ENCODE results near the gene CYP4A11. TPM values are rescaled to one million over a fixed set of nuclear protein-coding genes. Genes with fewer than 3 reads are reported as not detected.
"Not testable (repeated sequence)": the region's sequence is repeated elsewhere in the genome, so short reads cannot be mapped to it uniquely, and the experiment has no call there.

Gene CYP4A11
- total and polyA plus RNA-seq, 3 donors from 2014 or later = 0.16 TPM; not detected in 2

DNA sequence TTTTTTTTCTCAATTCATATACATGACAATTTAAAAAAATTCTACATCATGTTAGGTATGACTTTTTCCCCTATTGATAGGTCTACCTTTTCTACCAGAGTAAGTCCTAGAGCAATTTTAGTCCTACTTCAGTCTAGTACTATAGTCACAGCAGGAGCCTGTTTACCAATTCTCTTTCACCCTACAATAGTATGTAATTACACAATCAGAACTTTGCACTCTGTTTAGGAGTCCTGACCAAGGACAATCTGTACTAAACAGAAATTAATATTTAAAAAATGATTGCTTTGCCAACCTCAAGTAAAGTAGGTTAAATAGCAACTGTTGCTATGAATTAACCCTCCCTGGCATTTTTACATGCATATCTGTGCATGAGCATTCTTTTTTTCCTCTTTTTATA lies 810 bp upstream of the CYP4A11 start:
- no peak for TF ChIP-seq CTCF (IDR thresholded peaks at IDR 0.05)
- no peak for TF ChIP-seq POLR2A (IDR thresholded peaks at IDR 0.05)
- intact Hi-C loops (cut with DNase I; ENCODE audit: low total_unique reads) = no loop called here
- Histone ChIP-seq H3K27ac (no peak overlapping the region), H3K4me3 (no peak overlapping the region), H3K36me3 (ENCODE audit: low read depth, missing control alignments) (no peaks in the 10 kb centered on the region), H3K9me3 (no peaks in the 10 kb centered on the region), H3K27me3 (no peaks in the 10 kb centered on the region), H3K4me1 (no peaks in the 10 kb centered on the region)
- no peak for DNase-seq

DNA sequence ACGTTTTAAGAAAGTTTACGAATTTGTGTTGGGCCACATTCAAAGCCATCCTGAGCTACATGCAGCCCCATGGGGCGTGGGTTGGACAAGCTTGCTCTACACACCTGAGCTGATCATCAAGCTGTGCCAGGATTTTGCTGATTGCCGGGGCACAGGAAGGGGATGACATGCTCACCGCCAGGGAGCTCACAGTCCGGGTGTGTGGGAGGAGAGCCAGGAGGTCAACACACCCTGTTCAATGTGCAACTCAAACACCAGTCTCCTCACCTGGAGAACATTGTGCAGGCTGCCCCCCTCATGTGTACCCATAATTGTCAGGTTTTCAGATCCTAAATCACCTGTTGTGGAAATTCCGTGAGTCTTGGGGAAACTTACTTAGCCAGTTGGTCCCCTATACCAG lies 969 bp downstream of the CYP4A11 start:
- intact Hi-C loops (cut with DNase I; ENCODE audit: low total_unique reads) = no loop called here
- DNase-seq = no peak
- no peaks in the 10 kb centered on the region for H3K4me1 ChIP-seq
- 70 to 87% methylated on average over 7 of the region's 7 CpGs for WGBS, 2 donors
- no peaks in the 10 kb centered on the region for H3K9me3 ChIP-seq
- H3K4me3 ChIP-seq = no peak overlapping the region
- H3K27ac ChIP-seq = no peak overlapping the region
- no peaks in the 10 kb centered on the region for H3K36me3 ChIP-seq (ENCODE audit: low read depth, missing control alignments)
- no peaks in the 10 kb centered on the region for H3K27me3 ChIP-seq
- TF ChIP-seq POLR2A (IDR thresholded peaks at IDR 0.05) = no peak
- no peak for TF ChIP-seq CTCF (IDR thresholded peaks at IDR 0.05)

DNA sequence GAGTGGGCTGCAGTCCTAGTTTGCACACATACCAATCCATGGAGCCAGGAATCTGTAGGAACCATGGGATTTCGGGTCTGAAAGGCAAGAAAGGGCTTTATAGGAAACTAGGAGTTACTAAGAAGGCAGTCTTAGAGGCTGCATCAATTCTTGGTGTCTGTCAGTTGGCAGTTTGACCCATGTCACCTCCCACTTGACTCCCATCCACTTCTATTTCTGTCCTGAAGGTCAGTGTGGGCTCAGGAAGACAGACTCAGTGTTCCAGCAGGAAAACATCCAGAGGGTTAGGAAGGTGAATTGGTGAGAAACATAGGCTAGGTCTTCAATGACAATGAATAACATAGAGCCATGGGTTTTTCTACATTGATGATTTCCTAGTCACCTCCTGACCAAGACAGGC lies 4.0 kb downstream of the CYP4A11 start:
- H3K36me3 ChIP-seq (ENCODE audit: low read depth, missing control alignments) = no peaks in the 10 kb centered on the region
- no peak overlapping the region for H3K4me3 ChIP-seq
- no peak for DNase-seq
- H3K27ac ChIP-seq = no peak overlapping the region
- H3K4me1 ChIP-seq = no peaks in the 10 kb centered on the region
- H3K9me3 ChIP-seq = no peaks in the 10 kb centered on the region
- no peaks in the 10 kb centered on the region for H3K27me3 ChIP-seq
- WGBS, 2 donors = 60% methylated on average over 1 of the region's 1 CpG
- intact Hi-C loops (cut with DNase I; ENCODE audit: low total_unique reads) = no loop called here
- TF ChIP-seq POLR2A (IDR thresholded peaks at IDR 0.05) (no peak), CTCF (IDR thresholded peaks at IDR 0.05) (no peak)

GRCh38 chr1:46936788-46937187 lies 4.5 kb downstream of the CYP4A11 start:
- no peak overlapping the region for H3K27ac ChIP-seq
- DNase-seq = no peak
- no peak overlapping the region for H3K4me3 ChIP-seq
- TF ChIP-seq CTCF (IDR thresholded peaks at IDR 0.05) (no peak), POLR2A (IDR thresholded peaks at IDR 0.05) (no peak)
- H3K9me3 ChIP-seq = no peaks in the 10 kb centered on the region
- no peaks in the 10 kb centered on the region for H3K36me3 ChIP-seq (ENCODE audit: low read depth, missing control alignments)
- intact Hi-C loops (cut with DNase I; ENCODE audit: low total_unique reads) = no loop called here
- H3K4me1 ChIP-seq = no peaks in the 10 kb centered on the region
- H3K27me3 ChIP-seq = no peaks in the 10 kb centered on the region
- WGBS, 2 donors = 68 to 72% methylated on average over 1 of the region's 1 CpG

DNA sequence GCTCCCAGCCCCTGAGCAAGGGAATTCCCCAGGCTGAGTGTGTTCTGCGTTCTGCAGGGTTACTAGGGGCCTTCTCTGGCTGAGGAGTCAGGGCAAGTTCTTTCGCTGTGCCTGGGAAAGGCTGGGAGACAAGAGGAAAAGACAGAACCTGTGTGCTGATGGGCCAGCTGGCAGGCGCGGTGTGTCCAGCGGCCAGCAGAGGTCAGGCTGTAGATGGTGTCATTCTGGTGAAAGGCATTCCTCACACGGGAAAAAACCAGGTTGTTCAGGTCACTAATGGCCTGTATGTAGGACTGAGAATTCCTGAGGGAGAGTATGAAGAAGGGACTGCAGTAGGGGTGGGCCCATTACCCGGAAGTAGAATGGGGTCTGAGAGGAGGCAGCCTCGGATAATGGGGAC lies 6.4 kb downstream of the CYP4A11 start:
- peak; percentile 29 for DNase-seq
- TF ChIP-seq CTCF (IDR thresholded peaks at IDR 0.05) = peak in 2 of 3 experiments; percentile 27 to 28
- H3K4me1 ChIP-seq; H3K27ac ChIP-seq; H3K9me3 ChIP-seq; H3K4me3 ChIP-seq; H3K27me3 ChIP-seq; intact Hi-C loops (cut with DNase I; ENCODE audit: low total_unique reads); H3K36me3 ChIP-seq (ENCODE audit: low read depth, missing control alignments): not testable (repeated sequence)
- WGBS, 2 donors = 44 to 46% methylated on average over 7 to 8 of the region's 8 CpGs

DNA sequence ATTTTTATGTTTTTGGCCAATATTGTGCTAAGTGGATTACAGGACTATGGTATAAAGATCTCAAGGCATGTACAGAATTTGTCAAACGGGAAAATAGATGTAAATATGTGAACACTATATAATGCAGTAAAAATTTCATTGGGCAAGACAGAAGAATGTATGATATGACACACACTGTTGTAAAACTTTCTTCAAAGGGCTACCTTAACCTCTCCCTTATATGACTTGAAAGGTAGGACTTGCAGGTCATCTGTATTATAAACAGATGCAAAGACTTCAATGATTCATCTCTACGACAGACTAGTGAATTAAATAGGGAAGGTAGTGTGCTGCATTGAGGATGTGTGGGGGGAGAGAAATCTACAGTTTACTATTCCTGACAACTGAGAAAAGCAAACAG lies 9.3 kb downstream of the CYP4A11 start:
- H3K4me3 ChIP-seq; intact Hi-C loops (cut with DNase I; ENCODE audit: low total_unique reads); DNase-seq; H3K9me3 ChIP-seq; H3K36me3 ChIP-seq (ENCODE audit: low read depth, missing control alignments); H3K4me1 ChIP-seq; H3K27me3 ChIP-seq; H3K27ac ChIP-seq: not testable (repeated sequence)
- 69 to 77% methylated on average over 2 of the region's 2 CpGs for WGBS, 2 donors
